H9 (cell line): ENCODE results near the gene CAPNS1. TPM values are rescaled to one million over a fixed set of nuclear protein-coding genes. Genes with fewer than 3 reads are reported as not detected.

ENCODE experiments used
- DNase-seq: peaks from one replicate; pipeline ENCODE4 v3.0.0-alpha.2; 2017
- H2AFZ ChIP-seq: one replicate; pipeline ENCODE4 v1.6.1; 2013; ENCODE audit warnings: mild to moderate bottlenecking, low read length, control low read depth, moderate library complexity
- H2AK5ac ChIP-seq: 2 replicates; pipeline ENCODE4 v1.6.1; 2013; ENCODE audit warnings: low read length, control low read depth, mixed read lengths; ENCODE audit not compliant: insufficient read length
- H2BK120ac ChIP-seq: one replicate; pipeline ENCODE4 v1.6.1; 2013; ENCODE audit warnings: low read depth, mild to moderate bottlenecking, low read length, control low read depth, inconsistent platforms; ENCODE audit not compliant: poor library complexity, severe bottlenecking
- H2BK12ac ChIP-seq: 2 replicates; pipeline ENCODE4 v1.6.1; 2013; ENCODE audit warnings: low read length, control low read depth, mixed read lengths, low read depth; ENCODE audit not compliant: insufficient read length
- H2BK15ac ChIP-seq: 2 replicates; pipeline ENCODE4 v1.6.1; 2013; ENCODE audit warnings: low read depth, low read length, control low read depth
- H2BK20ac ChIP-seq: one replicate; pipeline ENCODE4 v1.6.1; 2013; ENCODE audit warnings: low read depth, mild to moderate bottlenecking, low read length, control low read depth, inconsistent platforms; ENCODE audit not compliant: poor library complexity, severe bottlenecking
- H2BK5ac ChIP-seq: 2 replicates; pipeline ENCODE4 v1.6.1; 2013; ENCODE audit warnings: low read length, control low read depth, mixed read lengths; ENCODE audit not compliant: insufficient read length
- H3K14ac ChIP-seq: 2 replicates; pipeline ENCODE4 v1.6.1; 2013; ENCODE audit warnings: low read length, control low read depth; ENCODE audit not compliant: insufficient read depth
- H3K18ac ChIP-seq: 2 replicates; pipeline ENCODE4 v1.6.1; 2013; ENCODE audit warnings: low read depth, mild to moderate bottlenecking, mixed read lengths, low read length, control low read depth; ENCODE audit not compliant: insufficient read length
- H3K23ac ChIP-seq: 2 replicates; pipeline ENCODE4 v1.6.1; 2013; ENCODE audit warnings: low read length, control low read depth, mixed read lengths, low read depth; ENCODE audit not compliant: insufficient read length
- H3K23me2 ChIP-seq: 2 replicates; pipeline ENCODE4 v1.6.1; 2013; ENCODE audit warnings: low read depth, mild to moderate bottlenecking, mixed read lengths, low read length, control low read depth; ENCODE audit not compliant: insufficient read length, poor library complexity, severe bottlenecking
- H3K27ac ChIP-seq: 2 replicates; pipeline ENCODE4 v1.5.1; 2013; ENCODE audit warnings: low read length, control low read depth, mixed read lengths, low read depth; ENCODE audit not compliant: insufficient read length
- H3K27me3 ChIP-seq: 2 replicates; pipeline ENCODE4 v1.6.1; 2013; ENCODE audit warnings: low read length, control low read depth, inconsistent platforms; ENCODE audit not compliant: insufficient read depth
- H3K4ac ChIP-seq: 2 replicates; pipeline ENCODE4 v1.6.1; 2013; ENCODE audit warnings: low read depth, mild to moderate bottlenecking, control low read depth, inconsistent platforms, low read length, moderate library complexity
- H3K4me1 ChIP-seq: 2 replicates; pipeline ENCODE4 v1.6.1; 2013; ENCODE audit warnings: low read length, control low read depth, inconsistent platforms; ENCODE audit not compliant: insufficient read depth
- H3K4me2 ChIP-seq: 2 replicates; pipeline ENCODE4 v1.6.1; 2013; ENCODE audit warnings: low read length, control low read depth, mixed read lengths; ENCODE audit not compliant: insufficient read length, insufficient read depth
- H3K56ac ChIP-seq: 2 replicates; pipeline ENCODE4 v1.6.1; 2013; ENCODE audit warnings: low read depth, mild to moderate bottlenecking, mixed read lengths, low read length, control low read depth; ENCODE audit not compliant: insufficient read length
- H3K79me1 ChIP-seq: 2 replicates; pipeline ENCODE4 v1.6.1; 2013; ENCODE audit warnings: low read depth, mild to moderate bottlenecking, moderate library complexity, low read length, control low read depth, inconsistent platforms; ENCODE audit not compliant: insufficient read depth, poor library complexity, severe bottlenecking
- H3K79me2 ChIP-seq: 2 replicates; pipeline ENCODE4 v1.6.1; 2013; ENCODE audit warnings: low read length, control low read depth, inconsistent platforms; ENCODE audit not compliant: insufficient read depth
- H3K9ac ChIP-seq: 2 replicates; pipeline ENCODE4 v1.6.1; 2013; ENCODE audit warnings: low read length, control low read depth, mixed read lengths; ENCODE audit not compliant: insufficient read length; ENCODE audit errors: extremely low read depth
- H3K9me3 ChIP-seq: one replicate; pipeline ENCODE4 v1.6.1; 2013; ENCODE audit warnings: low read depth, low read length, inconsistent platforms; ENCODE audit not compliant: control insufficient read depth
- H3T11ph ChIP-seq: one replicate; pipeline ENCODE4 v1.6.1; 2013; ENCODE audit warnings: mild to moderate bottlenecking, low read length, control low read depth, inconsistent platforms
- H4K20me1 ChIP-seq: one replicate; pipeline ENCODE4 v1.6.1; 2013; ENCODE audit not compliant: control insufficient read depth, insufficient read length, insufficient read depth
- H4K5ac ChIP-seq: 2 replicates; pipeline ENCODE4 v1.6.1; 2013; ENCODE audit warnings: low read depth, mild to moderate bottlenecking, mixed read lengths, low read length, control low read depth; ENCODE audit not compliant: insufficient read length
- H4K8ac ChIP-seq: replicated peaks from 2 replicates; pipeline ENCODE4 v1.6.1; 2013; ENCODE audit warnings: low read length, control low read depth, mixed read lengths, low read depth; ENCODE audit not compliant: insufficient read length
- H4K91ac ChIP-seq: 2 replicates; pipeline ENCODE4 v1.6.1; 2013; ENCODE audit warnings: low read depth, mild to moderate bottlenecking, moderate library complexity, mixed read lengths, low read length, control low read depth; ENCODE audit not compliant: insufficient read length
- H3K27ac Mint-ChIP-seq, 3 experiments: 2 replicates in 2 of 3; 3 replicates in 1 of 3; pipeline ENCODE4 v1.8.0; 2020 to 2021; ENCODE audit warnings: mixed read lengths in 3 of 3, mild to moderate bottlenecking in 1 of 3, moderate library complexity in 1 of 3
- H3K27me3 Mint-ChIP-seq: 2 replicates; pipeline ENCODE4 v1.8.0; 2021; ENCODE audit warnings: low read depth, mild to moderate bottlenecking, moderate library complexity, mixed read lengths
- H3K36me3 Mint-ChIP-seq, 3 experiments: 2 replicates in 2 of 3; 3 replicates in 1 of 3; pipeline ENCODE4 v1.8.0; 2020 to 2021; ENCODE audit warnings: low read depth in 3 of 3, mixed read lengths in 3 of 3; ENCODE audit not compliant: insufficient read depth in 1 of 3
- H3K4me1 Mint-ChIP-seq, 2 experiments: 2 replicates each; pipeline ENCODE4 v1.8.0; 2020; ENCODE audit warnings: mixed read lengths in 2 of 2
- H3K4me3 Mint-ChIP-seq, 2 experiments: 2 replicates in 1 of 2; 3 replicates in 1 of 2; pipeline ENCODE4 v1.8.0; 2020 to 2021; ENCODE audit warnings: mild to moderate bottlenecking in 2 of 2, mixed read lengths in 2 of 2, moderate library complexity in 1 of 2
- H3K9me3 Mint-ChIP-seq, 2 experiments: 2 replicates in 1 of 2; 3 replicates in 1 of 2; pipeline ENCODE4 v1.8.0; 2020; ENCODE audit warnings: mild to moderate bottlenecking in 2 of 2, mixed read lengths in 2 of 2, moderate library complexity in 1 of 2
- CTCF ChIP-seq: fragments of 200-600 bp; sonication (generic); conservative IDR thresholded peaks from 3 replicates; pipeline ENCODE4 v1.8.0; 2021; ENCODE audit warnings: antibody characterized with exemption, mild to moderate bottlenecking
- WGBS: extraction: QIAGEN DNeasy Blood & Tissue Kit; methylation state at CpG from one replicate; pipeline ENCODE4 v1.1.7; 2013; ENCODE audit warnings: missing lambda C conversion rate, low lambda C conversion rate, mixed read lengths; ENCODE audit not compliant: insufficient read length; ENCODE audit errors: extremely low coverage; 5-methylcytosine and 5-hydroxymethylcytosine counted together
- total RNA-seq: library from RNA; stranded (reverse); gene quantifications from 2 replicates; pipeline ENCODE4 v1.2.1, GENCODE V29; 2021

The CAPNS1 gene
- total RNA-seq, 1 experiment from 2014 or later: 399 TPM

DNA sequence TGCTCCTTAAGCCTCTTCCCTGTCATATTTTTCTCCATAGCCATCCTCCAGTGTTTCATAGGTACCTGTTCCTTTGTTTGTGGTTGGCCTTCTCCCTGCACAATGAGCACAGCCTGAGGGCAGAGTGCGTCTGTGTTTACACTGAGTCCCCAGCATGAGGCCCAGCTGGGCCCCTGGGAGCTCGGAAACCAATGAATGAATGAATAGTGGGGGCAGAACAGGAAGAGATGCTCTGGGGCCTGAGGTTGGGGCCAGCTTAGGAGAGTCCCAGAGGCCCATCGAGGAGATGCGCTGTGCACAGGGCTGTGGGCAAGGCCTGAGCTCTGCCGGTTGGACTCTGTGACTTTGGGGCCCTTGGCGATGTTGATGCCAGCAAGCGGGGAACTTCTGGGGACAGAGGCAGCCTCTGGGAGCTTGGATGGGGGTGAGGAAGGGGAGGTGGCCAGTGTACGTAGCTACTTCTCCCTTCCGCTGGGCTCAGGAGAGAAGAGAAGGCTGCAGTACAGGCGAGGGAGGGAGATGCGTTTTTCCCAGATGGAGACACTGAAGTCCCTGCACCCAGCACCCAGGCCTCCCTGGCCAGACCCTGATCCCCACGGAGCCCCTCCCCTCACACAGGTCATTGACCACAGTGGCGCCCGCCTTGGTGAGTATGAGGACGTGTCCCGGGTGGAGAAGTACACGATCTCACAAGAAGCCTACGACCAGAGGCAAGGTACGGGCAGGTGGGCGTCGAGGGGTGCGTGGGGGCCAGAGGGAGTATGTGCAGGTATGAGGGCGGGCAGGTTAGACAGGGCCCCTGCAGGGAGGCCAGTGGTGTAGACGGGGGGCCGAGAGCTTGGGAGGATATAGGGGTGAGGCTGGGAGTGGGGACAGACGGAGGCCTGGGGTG lies 19.5 kb upstream of the CAPNS1 start:
- no peak overlapping the region for H4K8ac ChIP-seq
- no peak overlapping the region for H2BK5ac ChIP-seq
- peaks cover 39 to 74% (median 72%) of the 10 kb centered on the region in 3 experiments; a peak in 6 of 7 replicates for H3K36me3 Mint-ChIP-seq
- no peak overlapping the region for H2BK15ac ChIP-seq
- no peak for DNase-seq
- peaks cover 12 to 26% of the 10 kb centered on the region in 2 experiments for H3K4me1 Mint-ChIP-seq
- no peak overlapping the region for H3K4me2 ChIP-seq
- peaks cover 6% of the 10 kb centered on the region for H3K23me2 ChIP-seq
- H3K9me3 ChIP-seq: no peaks in the 10 kb centered on the region
- H4K91ac ChIP-seq: no peak overlapping the region
- H3K23ac ChIP-seq: no peak overlapping the region
- H3K4ac ChIP-seq: no peak overlapping the region
- H2BK20ac ChIP-seq: no peak overlapping the region
- H2BK12ac ChIP-seq: no peak overlapping the region
- H3K9ac ChIP-seq: no peak overlapping the region
- TF ChIP-seq CTCF: no peak
- H2AK5ac ChIP-seq: no peak overlapping the region
- H2AFZ ChIP-seq: no peak overlapping the region
- no peaks in the 10 kb centered on the region for H3K79me2 ChIP-seq
- H3K27ac ChIP-seq: no peak overlapping the region
- H3K14ac ChIP-seq: no peak overlapping the region; the same call in 1 of the 2 replicates
- no peaks in the 10 kb centered on the region for H3K9me3 Mint-ChIP-seq
- H4K5ac ChIP-seq: no peak overlapping the region
- H3K79me1 ChIP-seq: no peaks in the 10 kb centered on the region
- WGBS: no CpG with 5 or more reads among the region's 26 CpGs
- H3K27me3 ChIP-seq: no peaks in the 10 kb centered on the region
- no peak overlapping the region for H3T11ph ChIP-seq
- no peak overlapping the region for H2BK120ac ChIP-seq
- no peaks in the 10 kb centered on the region; the same call in 1 of the 2 replicates for H3K27me3 Mint-ChIP-seq
- peak overlapping the region; percentile 25 to 92 (median 85); a peak in 5 of 7 replicates for H3K27ac Mint-ChIP-seq
- H3K18ac ChIP-seq: no peak overlapping the region
- no peak overlapping the region for H3K56ac ChIP-seq
- H3K4me3 Mint-ChIP-seq: peak overlapping the region; percentile 6 to 30; a peak in 4 of 5 replicates
- no peaks in the 10 kb centered on the region for H3K4me1 ChIP-seq
- no peaks in the 10 kb centered on the region for H4K20me1 ChIP-seq
